Breast epithelium (tissue), 3 donors: ENCODE results near the gene PWWP2B.

Experiments
- POLR2A ChIP-seq: fragments of 450-650 bp; IDR thresholded peaks from one replicate; pipeline ENCODE4 v1.6.1; 2016; ENCODE audit warnings: antibody characterized with exemption, mild to moderate bottlenecking, moderate library complexity
- POLR2AphosphoS5 ChIP-seq, 3 donors: sonication (generic); formaldehyde crosslinking; IDR thresholded peaks; one replicate each; pipeline ENCODE4 v1.6.1; 2017; ENCODE audit warnings: antibody characterized with exemption in 3 of 3
- TF ChIP-seq, protein P1 (sequence below), 3 donors: fragments of 450-650 bp; IDR thresholded peaks; one replicate each; pipeline ENCODE4 v1.5.1; 2016 to 2017; ENCODE audit warnings: antibody characterized with exemption in 3 of 3, mild to moderate bottlenecking in 3 of 3, moderate library complexity in 3 of 3

DNA sequence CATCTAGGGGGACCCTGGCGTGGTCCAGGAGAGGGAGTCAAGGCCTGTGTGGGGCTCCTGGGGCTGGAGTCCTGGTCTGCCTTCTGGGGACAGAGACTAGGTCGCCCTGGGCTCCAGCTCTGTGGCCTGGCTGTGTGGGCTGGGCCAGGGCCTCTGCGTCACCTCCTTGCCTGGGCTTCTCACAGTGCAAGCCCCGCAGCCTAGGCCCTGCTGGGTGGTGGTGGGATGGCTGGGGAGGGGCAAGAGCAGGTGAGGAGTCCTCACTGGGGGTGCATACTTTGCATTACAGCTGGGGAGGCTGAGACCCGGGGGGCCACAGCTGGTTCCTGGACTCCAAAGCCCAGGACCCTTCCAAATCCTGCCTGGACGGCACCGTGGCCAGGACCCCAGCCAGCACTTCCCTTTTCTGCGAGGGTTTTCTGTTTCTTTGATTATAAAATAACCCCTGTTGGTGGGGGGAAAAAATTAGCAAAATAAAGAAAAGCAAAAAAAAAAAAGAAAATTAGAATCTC, 23.5 kb downstream of the PWWP2B start:
- TF ChIP-seq, protein P1, sequence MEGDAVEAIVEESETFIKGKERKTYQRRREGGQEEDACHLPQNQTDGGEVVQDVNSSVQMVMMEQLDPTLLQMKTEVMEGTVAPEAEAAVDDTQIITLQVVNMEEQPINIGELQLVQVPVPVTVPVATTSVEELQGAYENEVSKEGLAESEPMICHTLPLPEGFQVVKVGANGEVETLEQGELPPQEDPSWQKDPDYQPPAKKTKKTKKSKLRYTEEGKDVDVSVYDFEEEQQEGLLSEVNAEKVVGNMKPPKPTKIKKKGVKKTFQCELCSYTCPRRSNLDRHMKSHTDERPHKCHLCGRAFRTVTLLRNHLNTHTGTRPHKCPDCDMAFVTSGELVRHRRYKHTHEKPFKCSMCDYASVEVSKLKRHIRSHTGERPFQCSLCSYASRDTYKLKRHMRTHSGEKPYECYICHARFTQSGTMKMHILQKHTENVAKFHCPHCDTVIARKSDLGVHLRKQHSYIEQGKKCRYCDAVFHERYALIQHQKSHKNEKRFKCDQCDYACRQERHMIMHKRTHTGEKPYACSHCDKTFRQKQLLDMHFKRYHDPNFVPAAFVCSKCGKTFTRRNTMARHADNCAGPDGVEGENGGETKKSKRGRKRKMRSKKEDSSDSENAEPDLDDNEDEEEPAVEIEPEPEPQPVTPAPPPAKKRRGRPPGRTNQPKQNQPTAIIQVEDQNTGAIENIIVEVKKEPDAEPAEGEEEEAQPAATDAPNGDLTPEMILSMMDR (IDR thresholded peaks at IDR 0.05) = no peak
- TF ChIP-seq POLR2A (no peak), POLR2AphosphoS5 (IDR thresholded peaks at IDR 0.05) (no peak)
